Mucosa of descending colon (tissue), 3 donors: Measurements from ENCODE around the gene C12orf43. TPM values are rescaled to one million over a fixed set of nuclear protein-coding genes. Genes with fewer than 3 reads are reported as not detected.

Source experiments
- ATAC-seq: fragments of 200-7000 bp; cut with Tn5 transposase; one replicate; pipeline ENCODE4 v1.9.1; 2020; ENCODE audit warnings: mild to moderate bottlenecking, moderate library complexity
- DNase-seq, 3 donors: peaks; one replicate each; pipeline ENCODE4 v3.0.0-alpha.2; 2020
- H3K36me3 ChIP-seq: fragments of 200-600 bp; one replicate; pipeline ENCODE4 v1.8.0; 2021; ENCODE audit warnings: low read depth, mild to moderate bottlenecking
- H3K4me1 ChIP-seq: fragments of 200-600 bp; one replicate; pipeline ENCODE4 v1.8.0; 2021; ENCODE audit warnings: low read depth, mild to moderate bottlenecking
- H3K4me3 ChIP-seq: fragments of 200-600 bp; one replicate; pipeline ENCODE4 v1.8.0; 2021; ENCODE audit warnings: mild to moderate bottlenecking
- H3K9me3 ChIP-seq: fragments of 200-600 bp; one replicate; pipeline ENCODE4 v1.8.0; 2021; ENCODE audit warnings: mild to moderate bottlenecking
- intact Hi-C, 2 donors: fragments of 100-400 bp; cut with DNase I in 1 of 2; cut with micrococcal nuclease in 1 of 2; formaldehyde crosslinking; loops; one replicate each; pipeline versions ENCODE4 v1.11.0 to v1.11.1; 2022; cut with DNase I, micrococcal nuclease
- total RNA-seq, 3 donors: library from RNA; stranded (reverse); fragmentation: NEBNext Ultra II Directional in 2 of 3; extraction: Animal tissue kit (Norgen Biotek cat#: 25700) in 2 of 3; gene quantifications; one replicate each; pipeline versions ENCODE4 v1.2.1 to v1.2.4, GENCODE V29; 2021 to 2023
- TF ChIP-seq, protein P1 (sequence below): fragments of 200-600 bp; IDR thresholded peaks from one replicate; pipeline ENCODE4 v1.8.0; 2022; ENCODE audit warnings: antibody characterized with exemption, mild to moderate bottlenecking
- donor health status: DM: no; HTN: no; CAD: no; lungs with moderate emphysema.
- donor health status: DM: no; HTN: no; CAD: no.
- donor health status: DM: no; HTN: yes; CAD: no.

Gene C12orf43
- total RNA-seq, 3 donors from 2014 or later, result 7.6 to 22.7 (median 11.9) TPM

DNA sequence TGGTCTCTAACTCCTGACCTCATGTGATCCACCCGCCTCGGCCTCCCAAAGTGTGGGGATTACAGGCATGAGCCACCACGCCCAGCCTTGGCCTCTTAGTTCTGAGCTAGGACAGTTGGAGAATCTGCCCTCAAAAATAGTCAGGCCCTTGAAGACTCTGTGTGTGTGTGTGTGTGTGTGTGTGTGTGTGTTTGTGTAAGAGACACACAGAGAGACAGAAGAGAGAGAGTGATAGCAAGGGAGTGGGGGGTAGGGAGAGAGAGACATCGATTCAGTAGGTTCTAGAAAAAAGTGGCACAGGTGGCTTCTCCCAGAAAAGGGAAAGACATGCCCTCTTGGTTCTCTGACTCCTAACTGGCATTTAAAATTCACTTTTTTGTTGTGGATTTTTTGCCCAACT, 32.5 kb downstream of the C12orf43 start:
- TF ChIP-seq, protein P1, sequence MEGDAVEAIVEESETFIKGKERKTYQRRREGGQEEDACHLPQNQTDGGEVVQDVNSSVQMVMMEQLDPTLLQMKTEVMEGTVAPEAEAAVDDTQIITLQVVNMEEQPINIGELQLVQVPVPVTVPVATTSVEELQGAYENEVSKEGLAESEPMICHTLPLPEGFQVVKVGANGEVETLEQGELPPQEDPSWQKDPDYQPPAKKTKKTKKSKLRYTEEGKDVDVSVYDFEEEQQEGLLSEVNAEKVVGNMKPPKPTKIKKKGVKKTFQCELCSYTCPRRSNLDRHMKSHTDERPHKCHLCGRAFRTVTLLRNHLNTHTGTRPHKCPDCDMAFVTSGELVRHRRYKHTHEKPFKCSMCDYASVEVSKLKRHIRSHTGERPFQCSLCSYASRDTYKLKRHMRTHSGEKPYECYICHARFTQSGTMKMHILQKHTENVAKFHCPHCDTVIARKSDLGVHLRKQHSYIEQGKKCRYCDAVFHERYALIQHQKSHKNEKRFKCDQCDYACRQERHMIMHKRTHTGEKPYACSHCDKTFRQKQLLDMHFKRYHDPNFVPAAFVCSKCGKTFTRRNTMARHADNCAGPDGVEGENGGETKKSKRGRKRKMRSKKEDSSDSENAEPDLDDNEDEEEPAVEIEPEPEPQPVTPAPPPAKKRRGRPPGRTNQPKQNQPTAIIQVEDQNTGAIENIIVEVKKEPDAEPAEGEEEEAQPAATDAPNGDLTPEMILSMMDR, result no peak

DNA sequence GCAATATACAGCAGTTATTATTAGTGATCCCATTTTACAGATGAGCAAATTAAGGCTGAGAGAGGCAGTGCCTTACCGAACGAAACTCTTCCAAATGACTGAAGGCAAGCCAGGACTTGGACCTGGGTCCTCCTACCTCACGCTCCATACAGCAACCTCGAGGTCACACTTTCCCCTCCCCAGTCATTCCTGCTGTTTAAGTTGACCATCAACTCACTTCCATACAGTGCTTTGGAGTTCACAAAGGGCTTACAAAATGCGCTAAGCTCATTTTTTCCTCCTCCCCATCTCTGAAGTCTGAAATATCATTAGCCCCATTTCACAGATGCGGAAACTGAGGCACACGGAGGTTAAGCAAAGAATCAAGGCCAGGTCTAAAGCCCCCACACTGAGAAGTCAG, 33.6 kb downstream of the C12orf43 start:
- DNase-seq (peak in 1 of 3 donors; percentile 17), ATAC-seq (no peak)
- TF ChIP-seq, protein P1, result no peak
- peaks cover 5% of the 10 kb centered on the region for H3K4me1 ChIP-seq
- H3K36me3 ChIP-seq, result no peaks in the 10 kb centered on the region
- no peaks in the 10 kb centered on the region for H3K9me3 ChIP-seq
- intact Hi-C loops, result no loop called here
- H3K4me3 ChIP-seq, result no peak overlapping the region

More for the DNA sequence above, 32.5 kb downstream of the C12orf43 start:
- ATAC-seq (no peak), DNase-seq (peak in 2 of 3 donors; percentile 30 to 43)
- Histone ChIP-seq H3K36me3 (no peaks in the 10 kb centered on the region), H3K9me3 (no peaks in the 10 kb centered on the region), H3K4me1 (peaks cover 5% of the 10 kb centered on the region), H3K4me3 (no peak overlapping the region)
- intact Hi-C loops, result no loop called here

GRCh38 chr12:120981407-120981941, 34.8 kb downstream of the C12orf43 start:
- peak; percentile 49 to 66 (median 60) for DNase-seq
- Histone ChIP-seq H3K36me3 (no peaks in the 10 kb centered on the region), H3K4me3 (no peak overlapping the region), H3K9me3 (no peaks in the 10 kb centered on the region), H3K4me1 (peaks cover 5% of the 10 kb centered on the region)
- TF ChIP-seq, protein P1, result no peak
- ATAC-seq, result no peak
- intact Hi-C loops, result no loop called here

DNA sequence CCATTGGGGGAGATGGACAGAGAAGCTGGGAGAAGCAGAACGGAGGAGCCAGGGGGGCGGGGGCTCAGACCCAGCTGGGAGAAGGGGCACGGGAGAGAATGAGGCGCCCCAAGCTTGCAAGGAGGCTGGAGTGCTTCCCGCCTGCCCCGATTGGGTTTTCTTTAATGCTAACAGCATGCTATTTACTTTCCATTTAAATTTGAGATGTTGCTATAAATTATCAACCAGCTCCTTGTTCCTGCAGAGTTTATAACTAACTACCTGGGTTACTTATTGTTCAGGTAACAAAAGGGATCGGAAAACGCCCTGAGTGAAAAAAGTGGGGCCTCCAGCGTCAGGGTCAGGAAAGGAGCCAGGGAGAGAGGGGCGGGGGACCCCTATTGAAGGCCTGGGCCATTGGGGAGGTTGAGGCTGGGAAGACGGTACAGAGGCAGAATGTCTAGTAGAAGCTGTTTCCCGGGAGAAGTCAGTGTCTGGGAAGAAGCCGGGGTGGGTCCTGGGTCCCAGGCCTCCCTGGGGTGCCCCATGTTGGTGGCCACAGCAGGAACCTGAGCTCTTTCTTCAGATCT, 35.4 kb downstream of the C12orf43 start:
- ATAC-seq (peak; percentile 62), DNase-seq (peak; percentile 70 to 77 (median 74))
- TF ChIP-seq, protein P1, result no peak
- intact Hi-C loops, result no loop called here
- Histone ChIP-seq H3K4me3 (peak overlapping the region; percentile 45), H3K4me1 (peaks cover 5% of the 10 kb centered on the region), H3K9me3 (no peaks in the 10 kb centered on the region), H3K36me3 (no peaks in the 10 kb centered on the region)

- TF ChIP-seq, protein P1, result no peak
- H3K36me3 ChIP-seq, result no peaks in the 10 kb centered on the region
- DNase-seq (peak; percentile 68 to 81 (median 72)), ATAC-seq (peak; percentile 58)
- peak overlapping the region; percentile 45 for H3K4me3 ChIP-seq
- H3K9me3 ChIP-seq, result no peaks in the 10 kb centered on the region
- intact Hi-C loops, result no loop called here
- peaks cover 3% of the 10 kb centered on the region for H3K4me1 ChIP-seq
Measured at GRCh38 chr12:120979862-120980696, 36.2 kb downstream of the C12orf43 start.
